IPS-15b (cell line): ENCODE results near the gene PLCL1.
"Not testable (repeated sequence)": the region's sequence is repeated elsewhere in the genome, so short reads cannot be mapped to it uniquely, and the experiment has no call there.

Source experiments
- H3K27me3 ChIP-seq: one replicate; pipeline ENCODE4 v1.6.1; 2013; ENCODE audit warnings: low read length; ENCODE audit not compliant: control insufficient read depth, insufficient read depth
- H3K36me3 ChIP-seq: one replicate; pipeline ENCODE4 v1.6.1; 2013; ENCODE audit warnings: low read length; ENCODE audit not compliant: control insufficient read depth, insufficient read depth
- H3K4me1 ChIP-seq: one replicate; pipeline ENCODE4 v1.6.1; 2013; ENCODE audit warnings: mild to moderate bottlenecking, low read length; ENCODE audit not compliant: control insufficient read depth, insufficient read depth
- H3K4me3 ChIP-seq: one replicate; pipeline ENCODE4 v1.5.1; 2013; ENCODE audit warnings: low read depth, low read length
- H3K9ac ChIP-seq: one replicate; pipeline ENCODE4 v1.6.1; 2013; ENCODE audit warnings: low read depth, mild to moderate bottlenecking, low read length
- H3K9me3 ChIP-seq: one replicate; pipeline ENCODE4 v1.6.1; 2013; ENCODE audit warnings: mild to moderate bottlenecking, low read length; ENCODE audit not compliant: control insufficient read depth, insufficient read depth

Gene PLCL1

GRCh38 chr2:198029576-198029975 lies 225.2 kb downstream of the PLCL1 start:
- not testable (repeated sequence) for H3K9ac ChIP-seq, H3K4me3 ChIP-seq, H3K9me3 ChIP-seq, H3K4me1 ChIP-seq, H3K36me3 ChIP-seq, H3K27me3 ChIP-seq

GRCh38 chr2:198033626-198034025 lies 229.2 kb downstream of the PLCL1 start:
- H3K36me3 ChIP-seq = no peaks in the 10 kb centered on the region
- no peaks in the 10 kb centered on the region for H3K27me3 ChIP-seq
- H3K9ac ChIP-seq = no peak overlapping the region
- H3K4me3 ChIP-seq = no peak overlapping the region
- H3K4me1 ChIP-seq = peaks cover 4% of the 10 kb centered on the region
- H3K9me3 ChIP-seq = no peaks in the 10 kb centered on the region

- H3K36me3 ChIP-seq = no peaks in the 10 kb centered on the region
- no peaks in the 10 kb centered on the region for H3K9me3 ChIP-seq
- no peak overlapping the region for H3K9ac ChIP-seq
- peaks cover 3% of the 10 kb centered on the region for H3K4me1 ChIP-seq
- H3K4me3 ChIP-seq = no peak overlapping the region
- no peaks in the 10 kb centered on the region for H3K27me3 ChIP-seq
Measured at GRCh38 chr2:198036029-198036879, 231.9 kb downstream of the PLCL1 start.

GRCh38 chr2:198040835-198041234 lies 236.4 kb downstream of the PLCL1 start:
- Histone ChIP-seq H3K27me3 (no peaks in the 10 kb centered on the region), H3K9me3 (no peaks in the 10 kb centered on the region), H3K4me3 (no peak overlapping the region), H3K36me3 (no peaks in the 10 kb centered on the region), H3K9ac (no peak overlapping the region), H3K4me1 (peaks cover 3% of the 10 kb centered on the region)

- Histone ChIP-seq H3K4me1 (peaks cover 3% of the 10 kb centered on the region), H3K27me3 (no peaks in the 10 kb centered on the region), H3K36me3 (no peaks in the 10 kb centered on the region), H3K4me3 (no peak overlapping the region), H3K9ac (no peak overlapping the region), H3K9me3 (no peaks in the 10 kb centered on the region)
Measured at GRCh38 chr2:198042189-198042588, 237.8 kb downstream of the PLCL1 start.

GRCh38 chr2:198044777-198045176 lies 240.4 kb downstream of the PLCL1 start:
- peaks cover 3% of the 10 kb centered on the region for H3K4me1 ChIP-seq
- no peaks in the 10 kb centered on the region for H3K36me3 ChIP-seq
- H3K9me3 ChIP-seq = no peaks in the 10 kb centered on the region
- no peak overlapping the region for H3K4me3 ChIP-seq
- H3K27me3 ChIP-seq = no peaks in the 10 kb centered on the region
- no peak overlapping the region for H3K9ac ChIP-seq

GRCh38 chr2:198045227-198045626 lies 240.8 kb downstream of the PLCL1 start:
- Histone ChIP-seq H3K4me1 (peaks cover 3% of the 10 kb centered on the region), H3K36me3 (no peaks in the 10 kb centered on the region), H3K27me3 (no peaks in the 10 kb centered on the region)

GRCh38 chr2:198052741-198053140 lies 248.3 kb downstream of the PLCL1 start:
- H3K9ac ChIP-seq = no peak overlapping the region
- H3K4me3 ChIP-seq = no peak overlapping the region
- no peaks in the 10 kb centered on the region for H3K4me1 ChIP-seq
- no peaks in the 10 kb centered on the region for H3K27me3 ChIP-seq
- no peaks in the 10 kb centered on the region for H3K9me3 ChIP-seq
- no peaks in the 10 kb centered on the region for H3K36me3 ChIP-seq

More at GRCh38 chr2:198045227-198045626, 240.8 kb downstream of the PLCL1 start:
- Histone ChIP-seq H3K9me3 (no peaks in the 10 kb centered on the region), H3K4me3 (no peak overlapping the region), H3K9ac (no peak overlapping the region)

GRCh38 chr2:198053148-198053547 lies 248.8 kb downstream of the PLCL1 start:
- H3K4me3 ChIP-seq = no peak overlapping the region
- no peaks in the 10 kb centered on the region for H3K36me3 ChIP-seq
- no peak overlapping the region for H3K9ac ChIP-seq
- no peaks in the 10 kb centered on the region for H3K9me3 ChIP-seq
- H3K4me1 ChIP-seq = no peaks in the 10 kb centered on the region
- no peaks in the 10 kb centered on the region for H3K27me3 ChIP-seq

- H3K9me3 ChIP-seq = no peaks in the 10 kb centered on the region
- H3K27me3 ChIP-seq = no peaks in the 10 kb centered on the region
- no peak overlapping the region for H3K4me3 ChIP-seq
- H3K4me1 ChIP-seq = no peaks in the 10 kb centered on the region
- H3K9ac ChIP-seq = no peak overlapping the region
- no peaks in the 10 kb centered on the region for H3K36me3 ChIP-seq
Measured at GRCh38 chr2:198053776-198054175, 249.4 kb downstream of the PLCL1 start.

- Histone ChIP-seq H3K4me1 (no peaks in the 10 kb centered on the region), H3K4me3 (no peak overlapping the region), H3K9me3 (no peaks in the 10 kb centered on the region), H3K36me3 (no peaks in the 10 kb centered on the region), H3K27me3 (no peaks in the 10 kb centered on the region), H3K9ac (no peak overlapping the region)
Measured at GRCh38 chr2:198054299-198054698, 249.9 kb downstream of the PLCL1 start.

GRCh38 chr2:198055716-198056115 lies 251.3 kb downstream of the PLCL1 start:
- Histone ChIP-seq H3K4me1 (no peaks in the 10 kb centered on the region), H3K9ac (no peak overlapping the region), H3K9me3 (no peaks in the 10 kb centered on the region), H3K4me3 (no peak overlapping the region), H3K27me3 (no peaks in the 10 kb centered on the region), H3K36me3 (no peaks in the 10 kb centered on the region)
